RWPE2 (cell line): Measurements from ENCODE around the gene IGSF9B.

Experiments
- ATAC-seq: fragments of 200-7000 bp; cut with Tn5 transposase; 3 replicates; pipeline ENCODE4 v1.9.1; 2021; ENCODE audit warnings: low read depth
- DNase-seq: peaks from one replicate; pipeline ENCODE4 v3.0.0-alpha.2; 2020; ENCODE audit warnings: low spot score
- H3K27ac ChIP-seq: fragments of 450-650 bp; 2 replicates; pipeline ENCODE4 v1.5.1; 2017; ENCODE audit warnings: mild to moderate bottlenecking; ENCODE audit not compliant: poor library complexity, severe bottlenecking
- H3K27me3 ChIP-seq: fragments of 250-450 bp; sonication (Bioruptor Pico); 2 replicates; pipeline ENCODE4 v1.5.1; 2021; ENCODE audit warnings: mild to moderate bottlenecking, moderate library complexity; ENCODE audit not compliant: insufficient read depth, poor library complexity, severe bottlenecking
- H3K36me3 ChIP-seq: fragments of 250-450 bp; sonication (Bioruptor Pico); 2 replicates; pipeline ENCODE4 v1.5.1; 2020; ENCODE audit warnings: low read depth, mild to moderate bottlenecking, moderate library complexity
- H3K4me1 ChIP-seq: fragments of 250-450 bp; sonication (Bioruptor Pico); 2 replicates; pipeline ENCODE4 v1.5.1; 2021; ENCODE audit warnings: mild to moderate bottlenecking, moderate library complexity; ENCODE audit not compliant: insufficient read depth, poor library complexity, severe bottlenecking
- H3K4me3 ChIP-seq: fragments of 250-450 bp; sonication (Bioruptor Pico); 2 replicates; pipeline ENCODE4 v1.5.1; 2021; ENCODE audit warnings: mild to moderate bottlenecking, moderate library complexity; ENCODE audit not compliant: severe bottlenecking
- H3K9me3 ChIP-seq: fragments of 250-450 bp; sonication (Bioruptor Pico); 2 replicates; pipeline ENCODE4 v1.5.1; 2021; ENCODE audit warnings: mild to moderate bottlenecking, moderate library complexity; ENCODE audit not compliant: severe bottlenecking
- TF ChIP-seq, protein P1 (sequence below): fragments of 450-650 bp; IDR thresholded peaks from one replicate; pipeline ENCODE4 v1.5.1; 2017; ENCODE audit warnings: mild to moderate bottlenecking, moderate library complexity; ENCODE audit not compliant: poor library complexity, severe bottlenecking

The IGSF9B gene

DNA sequence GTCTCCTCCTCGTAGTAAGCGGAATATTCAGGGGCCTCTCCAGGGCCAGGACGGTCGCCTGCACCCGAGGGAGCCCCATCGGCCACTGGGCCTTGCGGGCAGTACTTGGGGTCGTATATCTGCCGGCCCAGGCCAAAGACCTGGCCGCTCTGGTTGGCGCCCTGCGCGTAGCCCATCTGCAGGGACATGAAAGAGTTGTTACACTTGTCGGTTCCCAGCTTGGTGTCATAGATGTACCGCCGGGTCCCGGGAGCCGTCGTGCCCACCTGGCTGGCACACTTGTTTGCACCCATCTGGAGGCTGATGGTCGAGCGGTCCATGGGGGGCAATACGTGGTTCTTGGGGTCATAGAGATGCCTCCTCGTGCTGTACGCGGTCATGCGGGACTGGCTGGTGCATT, 92.0 kb downstream of the IGSF9B start:
- Histone ChIP-seq H3K36me3 (no peaks in the 10 kb centered on the region), H3K9me3 (no peaks in the 10 kb centered on the region), H3K4me1 (no peaks in the 10 kb centered on the region), H3K27me3 (peaks cover 15% of the 10 kb centered on the region), H3K4me3 (no peak overlapping the region), H3K27ac (no peak overlapping the region)
- TF ChIP-seq, protein P1, sequence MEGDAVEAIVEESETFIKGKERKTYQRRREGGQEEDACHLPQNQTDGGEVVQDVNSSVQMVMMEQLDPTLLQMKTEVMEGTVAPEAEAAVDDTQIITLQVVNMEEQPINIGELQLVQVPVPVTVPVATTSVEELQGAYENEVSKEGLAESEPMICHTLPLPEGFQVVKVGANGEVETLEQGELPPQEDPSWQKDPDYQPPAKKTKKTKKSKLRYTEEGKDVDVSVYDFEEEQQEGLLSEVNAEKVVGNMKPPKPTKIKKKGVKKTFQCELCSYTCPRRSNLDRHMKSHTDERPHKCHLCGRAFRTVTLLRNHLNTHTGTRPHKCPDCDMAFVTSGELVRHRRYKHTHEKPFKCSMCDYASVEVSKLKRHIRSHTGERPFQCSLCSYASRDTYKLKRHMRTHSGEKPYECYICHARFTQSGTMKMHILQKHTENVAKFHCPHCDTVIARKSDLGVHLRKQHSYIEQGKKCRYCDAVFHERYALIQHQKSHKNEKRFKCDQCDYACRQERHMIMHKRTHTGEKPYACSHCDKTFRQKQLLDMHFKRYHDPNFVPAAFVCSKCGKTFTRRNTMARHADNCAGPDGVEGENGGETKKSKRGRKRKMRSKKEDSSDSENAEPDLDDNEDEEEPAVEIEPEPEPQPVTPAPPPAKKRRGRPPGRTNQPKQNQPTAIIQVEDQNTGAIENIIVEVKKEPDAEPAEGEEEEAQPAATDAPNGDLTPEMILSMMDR = no peak
- no peak for DNase-seq
- no peak for ATAC-seq

DNA sequence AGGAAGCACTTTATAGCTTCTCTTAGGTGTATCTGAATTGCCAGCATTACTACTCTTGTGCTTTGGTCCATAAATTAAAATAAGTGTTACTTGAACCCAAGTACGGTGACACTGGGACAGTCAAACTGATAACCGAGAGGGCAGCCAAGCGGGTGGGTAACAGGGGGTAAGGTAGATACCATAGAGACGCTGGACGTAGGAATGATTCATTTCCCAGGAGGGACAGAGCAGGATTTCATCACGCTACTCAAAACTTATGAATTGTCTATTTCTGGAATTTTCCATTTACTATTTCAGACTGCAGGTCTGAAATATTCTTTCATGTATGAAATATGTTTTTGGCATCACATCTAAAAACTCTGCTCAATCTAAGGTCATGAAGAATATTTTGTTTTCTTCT, 96.6 kb downstream of the IGSF9B start:
- Histone ChIP-seq H3K27ac (no peak overlapping the region), H3K36me3 (no peaks in the 10 kb centered on the region), H3K9me3 (peaks cover 2% of the 10 kb centered on the region), H3K27me3 (peaks cover 23% of the 10 kb centered on the region), H3K4me3 (no peak overlapping the region), H3K4me1 (no peaks in the 10 kb centered on the region)
- DNase-seq = no peak
- no peak for ATAC-seq
- TF ChIP-seq, protein P1 = no peak
